HG02759 (cell line): ENCODE measurements around the gene PNPLA2.

Experiments used
- ATAC-seq: cut with Tn5 transposase; IDR thresholded peaks from one replicate; pipeline ENCODE4 v1.9.1; 2021; ENCODE audit warnings: mild to moderate bottlenecking, moderate library complexity; ENCODE audit not compliant: unreplicated experiment

PNPLA2 gene

DNA sequence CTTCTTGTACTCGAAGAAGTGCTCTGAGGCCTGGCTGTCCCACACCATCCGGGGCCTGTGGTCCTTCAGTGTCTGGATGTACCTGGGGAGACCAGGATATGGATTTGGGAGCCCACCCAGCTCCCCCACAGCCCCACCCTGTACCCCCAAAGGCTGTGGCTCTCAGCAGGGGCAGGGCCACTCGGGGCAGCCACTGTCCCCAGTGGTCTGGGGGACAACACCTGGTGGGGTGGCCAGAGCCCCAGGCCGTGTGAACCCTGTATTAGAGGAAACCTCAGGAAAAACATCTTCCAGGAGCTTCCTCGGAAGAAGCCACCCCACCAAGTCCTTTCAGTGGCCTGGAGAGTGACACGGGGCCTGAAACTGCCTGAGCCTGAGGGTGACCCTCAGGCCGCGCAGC is 51.7 kb downstream of the PNPLA2 start:
- no peak for ATAC-seq

DNA sequence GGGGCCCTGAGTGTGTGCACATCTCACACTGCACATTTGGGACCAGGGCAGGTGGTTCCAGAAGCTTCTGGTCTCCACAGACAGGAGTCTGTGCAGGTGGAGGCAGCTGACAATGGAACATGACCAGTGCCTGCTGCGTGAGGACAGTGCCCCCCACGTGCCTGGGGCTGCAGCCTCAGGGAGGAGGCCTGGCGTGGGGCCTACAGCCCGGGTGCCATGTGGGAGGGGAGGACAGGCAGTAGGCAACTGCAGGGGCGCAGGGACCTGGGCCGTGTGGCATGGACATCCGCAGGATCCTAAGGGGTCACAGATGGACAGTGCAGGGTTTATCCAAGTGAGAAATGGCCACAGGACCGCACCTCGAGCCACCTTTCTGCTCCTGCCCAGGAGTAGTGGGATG is 52.8 kb downstream of the PNPLA2 start:
- ATAC-seq, result no peak

DNA sequence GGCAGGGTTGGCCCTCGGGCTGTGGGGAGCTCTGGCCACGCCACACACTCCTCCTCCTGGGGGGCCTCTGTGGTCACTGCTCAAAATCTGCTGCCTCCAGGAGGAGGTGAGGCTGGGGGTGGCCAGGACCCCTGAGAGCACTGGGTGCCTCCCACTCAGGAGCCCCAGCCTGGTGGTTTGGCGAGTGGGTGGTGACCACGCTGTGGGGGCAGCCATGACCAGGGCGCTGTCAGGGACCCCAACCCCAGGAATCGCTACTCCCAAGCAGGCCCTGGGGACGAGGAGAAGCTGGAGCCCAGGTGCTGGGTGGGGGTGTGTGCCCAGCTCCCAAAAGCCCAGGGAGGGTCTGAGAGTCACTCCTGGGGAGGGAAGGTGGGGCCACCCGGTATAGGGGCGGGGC is 54.1 kb downstream of the PNPLA2 start:
- no peak for ATAC-seq

DNA sequence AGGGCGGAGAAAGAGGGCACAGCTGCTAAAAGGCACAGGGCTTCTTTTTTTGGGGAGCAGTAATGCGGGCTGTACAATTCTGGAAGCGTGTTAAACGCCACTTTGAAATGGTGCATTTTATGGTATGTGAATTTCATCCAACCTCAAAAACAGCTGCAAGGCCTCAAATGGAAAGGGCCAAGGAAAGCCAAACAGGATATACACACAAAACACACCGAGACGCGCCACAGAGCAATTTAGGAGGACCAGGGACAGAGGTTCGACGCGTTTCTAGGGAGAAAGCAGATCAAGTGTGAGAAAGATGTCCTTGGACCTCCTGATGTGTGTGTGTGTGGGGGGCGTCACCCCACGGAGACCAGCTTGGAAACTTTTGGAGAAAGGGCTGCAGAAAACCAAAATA is 55.0 kb downstream of the PNPLA2 start:
- no peak for ATAC-seq
